ENCODE data around the gene NFATC2. TPM values are rescaled to one million over a fixed set of nuclear protein-coding genes. Genes with fewer than 3 reads are reported as not detected.

NFATC2 gene
- total RNA-seq, 2 donors from 2014 or later = 5.8 to 7.3 TPM

- Histone ChIP-seq H3K36me3 (no peaks in the 10 kb centered on the region), H3K27me3 (no peaks in the 10 kb centered on the region), H3K9me3 (no peaks in the 10 kb centered on the region), H3K4me3 (no peak overlapping the region), H3K9ac (ENCODE audit: low read depth in 2 of 2, low read length in 2 of 2) (no peak overlapping the region), H3K4me1 (no peaks in the 10 kb centered on the region), H3K27ac (no peak overlapping the region)
- intact Hi-C loops (cut with DNase I) = no loop called here
- no peak for DNase-seq
- no peak for TF ChIP-seq CTCF (IDR thresholded peaks at IDR 0.05)
These were observed 122.4 kb downstream of the NFATC2 start for GRCh38 chr20:51420111-51420510.

GRCh38 chr20:51419646-51420045 is 122.9 kb downstream of the NFATC2 start:
- no peak overlapping the region for H3K27ac ChIP-seq
- TF ChIP-seq CTCF (IDR thresholded peaks at IDR 0.05) = no peak
- H3K27me3 ChIP-seq = no peaks in the 10 kb centered on the region
- no peaks in the 10 kb centered on the region for H3K4me1 ChIP-seq
- intact Hi-C loops (cut with DNase I) = no loop called here
- H3K4me3 ChIP-seq = no peak overlapping the region
- DNase-seq = no peak
- H3K36me3 ChIP-seq = no peaks in the 10 kb centered on the region
- H3K9ac ChIP-seq (ENCODE audit: low read depth in 2 of 2, low read length in 2 of 2) = no peak overlapping the region
- H3K9me3 ChIP-seq = no peaks in the 10 kb centered on the region

- Histone ChIP-seq H3K9me3 (no peaks in the 10 kb centered on the region), H3K27me3 (no peaks in the 10 kb centered on the region), H3K36me3 (no peaks in the 10 kb centered on the region), H3K4me3 (no peak overlapping the region), H3K4me1 (no peaks in the 10 kb centered on the region), H3K27ac (no peak overlapping the region), H3K9ac (ENCODE audit: low read depth in 2 of 2, low read length in 2 of 2) (no peak overlapping the region)
- DNase-seq = no peak
- no peak for TF ChIP-seq CTCF (IDR thresholded peaks at IDR 0.05)
- intact Hi-C loops (cut with DNase I) = no loop called here
These were observed 123.3 kb downstream of the NFATC2 start for GRCh38 chr20:51419231-51419630.

GRCh38 chr20:51418137-51418529 is 124.4 kb downstream of the NFATC2 start:
- no peak for TF ChIP-seq CTCF (IDR thresholded peaks at IDR 0.05)
- H3K4me1 ChIP-seq = no peaks in the 10 kb centered on the region
- DNase-seq = no peak
- H3K9ac ChIP-seq (ENCODE audit: low read depth in 2 of 2, low read length in 2 of 2) = no peak overlapping the region
- no peak overlapping the region for H3K27ac ChIP-seq
- intact Hi-C loops (cut with DNase I) = no loop called here
- no peaks in the 10 kb centered on the region for H3K27me3 ChIP-seq
- no peaks in the 10 kb centered on the region for H3K36me3 ChIP-seq
- no peaks in the 10 kb centered on the region for H3K9me3 ChIP-seq
- H3K4me3 ChIP-seq = no peak overlapping the region

GRCh38 chr20:51417250-51418136 is 125.0 kb downstream of the NFATC2 start:
- Histone ChIP-seq H3K9ac (ENCODE audit: low read depth in 2 of 2, low read length in 2 of 2) (no peak overlapping the region), H3K27ac (no peak overlapping the region), H3K9me3 (no peaks in the 10 kb centered on the region), H3K4me1 (no peaks in the 10 kb centered on the region), H3K4me3 (no peak overlapping the region), H3K27me3 (no peaks in the 10 kb centered on the region), H3K36me3 (no peaks in the 10 kb centered on the region)
- TF ChIP-seq CTCF (IDR thresholded peaks at IDR 0.05) = no peak
- intact Hi-C loops (cut with DNase I) = no loop called here
- no peak for DNase-seq
